ENCODE results near the gene CNIH3. TPM values are rescaled to one million over a fixed set of nuclear protein-coding genes. Genes with fewer than 3 reads are reported as not detected.

CNIH3 gene
- total RNA-seq, 6 donors from 2014 or later, result 0.39 to 4.2 (median 2.1) TPM

GRCh38 chr1:224662870-224663269 is 46.8 kb downstream of the CNIH3 start:
- H3K27ac ChIP-seq, result no peak overlapping the region
- no peak for ATAC-seq (ENCODE audit: low FRiP score in 2 of 2)
- no peaks in the 10 kb centered on the region for H3K9me3 ChIP-seq
- H3K27me3 ChIP-seq, result no peaks in the 10 kb centered on the region
- no peak for TF ChIP-seq EP300 (IDR thresholded peaks at IDR 0.05)
- no peak for TF ChIP-seq POLR2AphosphoS5 (IDR thresholded peaks at IDR 0.05)
- no peak for TF ChIP-seq CTCF (IDR thresholded peaks at IDR 0.05)
- TF ChIP-seq POLR2A (IDR thresholded peaks at IDR 0.05), result no peak
- no peaks in the 10 kb centered on the region for H3K4me1 ChIP-seq
- WGBS, 2 donors, result 96 to 99% methylated on average over 3 of the region's 3 CpGs
- no peaks in the 10 kb centered on the region for H3K36me3 ChIP-seq
- DNase-seq, result no peak
- no peak overlapping the region for H3K4me3 ChIP-seq

- WGBS, 2 donors, result 67 to 73% methylated on average over 3 of the region's 3 CpGs
- no peaks in the 10 kb centered on the region for H3K4me1 ChIP-seq
- TF ChIP-seq EP300 (IDR thresholded peaks at IDR 0.05) (no peak), POLR2A (IDR thresholded peaks at IDR 0.05) (no peak), CTCF (IDR thresholded peaks at IDR 0.05) (no peak)
Measured at GRCh38 chr1:224665016-224665415, 48.9 kb downstream of the CNIH3 start.

GRCh38 chr1:224666078-224666477 is 50.0 kb downstream of the CNIH3 start:
- no peak overlapping the region for H3K4me3 ChIP-seq
- TF ChIP-seq CTCF (IDR thresholded peaks at IDR 0.05) (no peak), POLR2A (IDR thresholded peaks at IDR 0.05) (no peak)
- H3K27me3 ChIP-seq, result no peaks in the 10 kb centered on the region
- no peaks in the 10 kb centered on the region for H3K4me1 ChIP-seq
- H3K27ac ChIP-seq, result no peak overlapping the region
- H3K9me3 ChIP-seq, result no peaks in the 10 kb centered on the region
- no peaks in the 10 kb centered on the region for H3K36me3 ChIP-seq
- DNase-seq, result no peak
- ATAC-seq (ENCODE audit: low FRiP score in 2 of 2), result no peak

More at GRCh38 chr1:224665016-224665415, 48.9 kb downstream of the CNIH3 start:
- ATAC-seq (ENCODE audit: low FRiP score in 2 of 2) (no peak), DNase-seq (no peak)
- H3K4me3 ChIP-seq, result no peak overlapping the region
- no peak overlapping the region for H3K27ac ChIP-seq
- no peaks in the 10 kb centered on the region for H3K36me3 ChIP-seq
- no peaks in the 10 kb centered on the region for H3K27me3 ChIP-seq
- no peaks in the 10 kb centered on the region for H3K9me3 ChIP-seq

GRCh38 chr1:224666913-224667312 is 50.8 kb downstream of the CNIH3 start:
- H3K27me3 ChIP-seq, result no peaks in the 10 kb centered on the region
- 84 to 85% methylated on average over 2 of the region's 2 CpGs for WGBS, 2 donors

More at GRCh38 chr1:224666913-224667312, 50.8 kb downstream of the CNIH3 start:
- no peaks in the 10 kb centered on the region for H3K9me3 ChIP-seq
- H3K36me3 ChIP-seq, result no peaks in the 10 kb centered on the region
- no peaks in the 10 kb centered on the region for H3K4me1 ChIP-seq
- DNase-seq (no peak), ATAC-seq (ENCODE audit: low FRiP score in 2 of 2) (no peak)
- no peak overlapping the region for H3K4me3 ChIP-seq
- no peak overlapping the region for H3K27ac ChIP-seq
- no peak for TF ChIP-seq POLR2AphosphoS5 (IDR thresholded peaks at IDR 0.05)
- no peak for TF ChIP-seq EP300 (IDR thresholded peaks at IDR 0.05)
- TF ChIP-seq CTCF (IDR thresholded peaks at IDR 0.05), result no peak

Measured in upper lobe of left lung (tissue), 6 donors.